K562 (cell line): ENCODE results near the gene C2orf42. TPM values are rescaled to one million over a fixed set of nuclear protein-coding genes. Genes with fewer than 3 reads are reported as not detected.

Experiments used
- RUNX1 ChIP-seq: sonication (generic); IDR thresholded peaks from 2 replicates; pipeline ENCODE4 v1.6.1; 2016; ENCODE audit warnings: antibody characterized with exemption, low read depth
- SNRNP70 ChIP-seq: fragments of 200-400 bp; formaldehyde crosslinking; optimal IDR thresholded peaks from 2 replicates; pipeline ENCODE3; 2017; ENCODE audit warnings: low read depth, low read length
- TARDBP ChIP-seq: fragments of 450-650 bp; IDR thresholded peaks from 2 replicates; pipeline ENCODE4 v1.6.1; 2016
- ZFP36 ChIP-seq: fragments of 150-350 bp; IDR thresholded peaks from 2 replicates; pipeline ENCODE4 v1.6.1; 2018; ENCODE audit warnings: low read length, low read depth; ENCODE audit not compliant: partially characterized antibody
- ZNF316 ChIP-seq: fragments of 450-650 bp; IDR thresholded peaks from 2 replicates; pipeline ENCODE4 v1.6.1; 2016
- ZNF778 ChIP-seq: fragments of 450-650 bp; formaldehyde crosslinking; IDR thresholded peaks from 2 replicates; pipeline ENCODE4 v1.4.0; 2020; ENCODE audit warnings: mild to moderate bottlenecking, moderate library complexity
- polyA plus RNA-seq, 8 experiments: library from polyadenylated mRNA; depleted of rRNA in 4 of 8; stranded (reverse) in 5 of 8; unstranded in 3 of 8; fragments of >200 nt; fragmentation: Nextera tagmentation in 2 of 8; fragmentation: Illumina TruSeq in 1 of 8; extraction: Ambion mirVana in 2 of 8; extraction: Trizol in 1 of 8; gene quantifications; 2 replicates each; pipeline versions ENCODE4 v1.2.1 to v1.2.3, GENCODE V29; 2011 to 2014; ENCODE audit warnings: inconsistent platforms in 1 of 8, missing spikeins in 1 of 8
- total RNA-seq, 7 experiments: library from RNA; depleted of rRNA in 6 of 7; stranded (reverse); fragments of >200 nt in 6 of 7; fragmentation: Illumina TruSeq in 2 of 7; extraction: Trizol in 2 of 7; gene quantifications; 2 replicates each; pipeline versions ENCODE4 v1.2.1 to v1.2.3, GENCODE V29; 2011 to 2021; ENCODE audit warnings: low replicate concordance in 1 of 7
- TF ChIP-seq, protein P1 (sequence below): fragments of 250-450 bp; sonication (Bioruptor Pico); IDR thresholded peaks from 2 replicates; pipeline ENCODE4 v1.4.0; 2020
- TF ChIP-seq, protein P2 (sequence below): fragments of 200-800 bp; sonication (Bioruptor generic); IDR thresholded peaks from 2 replicates; pipeline ENCODE4 v1.6.1; 2016; ENCODE audit warnings: missing genetic modification characterization, missing compliant biosample characterization
- TF ChIP-seq, protein P3 (sequence below): fragments of 250-450 bp; sonication (Bioruptor Pico); IDR thresholded peaks from 2 replicates; pipeline ENCODE4 v1.8.0; 2021; ENCODE audit warnings: borderline replicate concordance, mild to moderate bottlenecking, moderate library complexity; ENCODE audit not compliant: poor library complexity, severe bottlenecking
- TF ChIP-seq, protein P4 (sequence below): sonication (generic); formaldehyde crosslinking; IDR thresholded peaks from 2 replicates; pipeline ENCODE4 v1.8.0; 2022; ENCODE audit warnings: mild to moderate bottlenecking, missing genetic modification reagents

Gene C2orf42
- total and polyA plus RNA-seq, 9 of the 15 experiments (the other 6 are each of a cell fraction or from before 2014, with no cell fraction given), result 4.6 to 10.9 (median 7.5) TPM

DNA sequence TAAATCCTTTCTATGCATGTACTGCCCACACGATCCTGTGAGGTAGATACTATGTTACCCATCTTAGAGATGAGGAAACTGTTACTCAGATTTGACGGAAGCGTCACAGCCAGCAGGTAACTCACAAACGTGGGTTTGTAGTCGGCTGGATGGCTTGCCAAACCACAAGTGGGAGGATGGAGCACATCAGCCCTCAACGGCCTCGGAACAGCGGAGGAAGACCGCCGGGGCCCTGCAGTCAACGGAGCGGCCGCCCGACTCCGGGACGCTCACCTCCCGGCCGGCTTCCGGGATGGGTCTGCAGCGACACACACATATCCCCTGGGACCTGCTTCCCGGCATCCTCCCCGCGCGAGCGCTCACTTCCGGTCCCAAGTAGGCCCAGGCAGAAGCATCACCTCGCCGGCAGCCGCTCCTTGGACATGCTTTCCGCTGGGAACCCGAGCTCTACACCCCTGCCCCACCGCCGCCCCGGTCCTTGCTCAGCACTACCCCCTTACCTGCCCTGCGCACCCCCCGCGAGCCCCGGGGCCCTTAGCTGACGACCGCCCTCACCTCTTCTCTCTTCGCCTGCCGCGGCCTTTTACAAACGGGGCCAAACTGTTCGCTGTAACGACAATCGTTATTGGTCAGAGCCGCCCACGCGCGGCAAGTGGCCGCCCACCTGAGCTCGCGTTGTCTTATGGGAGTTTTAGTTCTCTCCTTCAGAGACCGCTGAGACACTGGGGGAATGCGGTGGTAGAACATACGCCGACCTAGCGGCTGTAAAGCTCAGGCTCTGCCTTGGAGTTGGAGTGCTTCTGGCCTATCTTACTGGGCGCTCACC is at the start of gene C2orf42 (continued):
- TF ChIP-seq, protein P1, sequence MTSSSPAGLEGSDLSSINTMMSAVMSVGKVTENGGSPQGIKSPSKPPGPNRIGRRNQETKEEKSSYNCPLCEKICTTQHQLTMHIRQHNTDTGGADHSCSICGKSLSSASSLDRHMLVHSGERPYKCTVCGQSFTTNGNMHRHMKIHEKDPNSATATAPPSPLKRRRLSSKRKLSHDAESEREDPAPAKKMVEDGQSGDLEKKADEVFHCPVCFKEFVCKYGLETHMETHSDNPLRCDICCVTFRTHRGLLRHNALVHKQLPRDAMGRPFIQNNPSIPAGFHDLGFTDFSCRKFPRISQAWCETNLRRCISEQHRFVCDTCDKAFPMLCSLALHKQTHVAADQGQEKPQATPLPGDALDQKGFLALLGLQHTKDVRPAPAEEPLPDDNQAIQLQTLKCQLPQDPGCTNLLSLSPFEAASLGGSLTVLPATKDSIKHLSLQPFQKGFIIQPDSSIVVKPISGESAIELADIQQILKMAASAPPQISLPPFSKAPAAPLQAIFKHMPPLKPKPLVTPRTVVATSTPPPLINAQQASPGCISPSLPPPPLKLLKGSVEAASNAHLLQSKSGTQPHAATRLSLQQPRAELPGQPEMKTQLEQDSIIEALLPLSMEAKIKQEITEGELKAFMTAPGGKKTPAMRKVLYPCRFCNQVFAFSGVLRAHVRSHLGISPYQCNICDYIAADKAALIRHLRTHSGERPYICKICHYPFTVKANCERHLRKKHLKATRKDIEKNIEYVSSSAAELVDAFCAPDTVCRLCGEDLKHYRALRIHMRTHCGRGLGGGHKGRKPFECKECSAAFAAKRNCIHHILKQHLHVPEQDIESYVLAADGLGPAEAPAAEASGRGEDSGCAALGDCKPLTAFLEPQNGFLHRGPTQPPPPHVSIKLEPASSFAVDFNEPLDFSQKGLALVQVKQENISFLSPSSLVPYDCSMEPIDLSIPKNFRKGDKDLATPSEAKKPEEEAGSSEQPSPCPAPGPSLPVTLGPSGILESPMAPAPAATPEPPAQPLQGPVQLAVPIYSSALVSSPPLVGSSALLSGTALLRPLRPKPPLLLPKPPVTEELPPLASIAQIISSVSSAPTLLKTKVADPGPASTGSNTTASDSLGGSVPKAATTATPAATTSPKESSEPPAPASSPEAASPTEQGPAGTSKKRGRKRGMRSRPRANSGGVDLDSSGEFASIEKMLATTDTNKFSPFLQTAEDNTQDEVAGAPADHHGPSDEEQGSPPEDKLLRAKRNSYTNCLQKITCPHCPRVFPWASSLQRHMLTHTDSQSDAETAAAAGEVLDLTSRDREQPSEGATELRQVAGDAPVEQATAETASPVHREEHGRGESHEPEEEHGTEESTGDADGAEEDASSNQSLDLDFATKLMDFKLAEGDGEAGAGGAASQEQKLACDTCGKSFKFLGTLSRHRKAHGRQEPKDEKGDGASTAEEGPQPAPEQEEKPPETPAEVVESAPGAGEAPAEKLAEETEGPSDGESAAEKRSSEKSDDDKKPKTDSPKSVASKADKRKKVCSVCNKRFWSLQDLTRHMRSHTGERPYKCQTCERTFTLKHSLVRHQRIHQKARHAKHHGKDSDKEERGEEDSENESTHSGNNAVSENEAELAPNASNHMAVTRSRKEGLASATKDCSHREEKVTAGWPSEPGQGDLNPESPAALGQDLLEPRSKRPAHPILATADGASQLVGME (CRISPR knock-in tag), result 0 out of 2 replicates have a peak, but pooled peaks have one; percentile 38
- TF ChIP-seq ZFP36 (peak; percentile 57), ZNF778 (CRISPR knock-in tag) (no peak), ZNF316 (no peak), RUNX1 (no peak), SNRNP70 (no peak), TARDBP (peak; percentile 97)
- TF ChIP-seq, protein P2, sequence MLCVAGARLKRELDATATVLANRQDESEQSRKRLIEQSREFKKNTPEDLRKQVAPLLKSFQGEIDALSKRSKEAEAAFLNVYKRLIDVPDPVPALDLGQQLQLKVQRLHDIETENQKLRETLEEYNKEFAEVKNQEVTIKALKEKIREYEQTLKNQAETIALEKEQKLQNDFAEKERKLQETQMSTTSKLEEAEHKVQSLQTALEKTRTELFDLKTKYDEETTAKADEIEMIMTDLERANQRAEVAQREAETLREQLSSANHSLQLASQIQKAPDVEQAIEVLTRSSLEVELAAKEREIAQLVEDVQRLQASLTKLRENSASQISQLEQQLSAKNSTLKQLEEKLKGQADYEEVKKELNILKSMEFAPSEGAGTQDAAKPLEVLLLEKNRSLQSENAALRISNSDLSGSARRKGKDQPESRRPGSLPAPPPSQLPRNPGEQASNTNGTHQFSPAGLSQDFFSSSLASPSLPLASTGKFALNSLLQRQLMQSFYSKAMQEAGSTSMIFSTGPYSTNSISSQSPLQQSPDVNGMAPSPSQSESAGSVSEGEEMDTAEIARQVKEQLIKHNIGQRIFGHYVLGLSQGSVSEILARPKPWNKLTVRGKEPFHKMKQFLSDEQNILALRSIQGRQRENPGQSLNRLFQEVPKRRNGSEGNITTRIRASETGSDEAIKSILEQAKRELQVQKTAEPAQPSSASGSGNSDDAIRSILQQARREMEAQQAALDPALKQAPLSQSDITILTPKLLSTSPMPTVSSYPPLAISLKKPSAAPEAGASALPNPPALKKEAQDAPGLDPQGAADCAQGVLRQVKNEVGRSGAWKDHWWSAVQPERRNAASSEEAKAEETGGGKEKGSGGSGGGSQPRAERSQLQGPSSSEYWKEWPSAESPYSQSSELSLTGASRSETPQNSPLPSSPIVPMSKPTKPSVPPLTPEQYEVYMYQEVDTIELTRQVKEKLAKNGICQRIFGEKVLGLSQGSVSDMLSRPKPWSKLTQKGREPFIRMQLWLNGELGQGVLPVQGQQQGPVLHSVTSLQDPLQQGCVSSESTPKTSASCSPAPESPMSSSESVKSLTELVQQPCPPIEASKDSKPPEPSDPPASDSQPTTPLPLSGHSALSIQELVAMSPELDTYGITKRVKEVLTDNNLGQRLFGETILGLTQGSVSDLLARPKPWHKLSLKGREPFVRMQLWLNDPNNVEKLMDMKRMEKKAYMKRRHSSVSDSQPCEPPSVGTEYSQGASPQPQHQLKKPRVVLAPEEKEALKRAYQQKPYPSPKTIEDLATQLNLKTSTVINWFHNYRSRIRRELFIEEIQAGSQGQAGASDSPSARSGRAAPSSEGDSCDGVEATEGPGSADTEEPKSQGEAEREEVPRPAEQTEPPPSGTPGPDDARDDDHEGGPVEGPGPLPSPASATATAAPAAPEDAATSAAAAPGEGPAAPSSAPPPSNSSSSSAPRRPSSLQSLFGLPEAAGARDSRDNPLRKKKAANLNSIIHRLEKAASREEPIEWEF (CRISPR knock-in tag), result no peak
- TF ChIP-seq, protein P3, sequence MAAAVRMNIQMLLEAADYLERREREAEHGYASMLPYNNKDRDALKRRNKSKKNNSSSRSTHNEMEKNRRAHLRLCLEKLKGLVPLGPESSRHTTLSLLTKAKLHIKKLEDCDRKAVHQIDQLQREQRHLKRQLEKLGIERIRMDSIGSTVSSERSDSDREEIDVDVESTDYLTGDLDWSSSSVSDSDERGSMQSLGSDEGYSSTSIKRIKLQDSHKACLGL (CRISPR knock-in tag), result no peak
- TF ChIP-seq, protein P4, sequence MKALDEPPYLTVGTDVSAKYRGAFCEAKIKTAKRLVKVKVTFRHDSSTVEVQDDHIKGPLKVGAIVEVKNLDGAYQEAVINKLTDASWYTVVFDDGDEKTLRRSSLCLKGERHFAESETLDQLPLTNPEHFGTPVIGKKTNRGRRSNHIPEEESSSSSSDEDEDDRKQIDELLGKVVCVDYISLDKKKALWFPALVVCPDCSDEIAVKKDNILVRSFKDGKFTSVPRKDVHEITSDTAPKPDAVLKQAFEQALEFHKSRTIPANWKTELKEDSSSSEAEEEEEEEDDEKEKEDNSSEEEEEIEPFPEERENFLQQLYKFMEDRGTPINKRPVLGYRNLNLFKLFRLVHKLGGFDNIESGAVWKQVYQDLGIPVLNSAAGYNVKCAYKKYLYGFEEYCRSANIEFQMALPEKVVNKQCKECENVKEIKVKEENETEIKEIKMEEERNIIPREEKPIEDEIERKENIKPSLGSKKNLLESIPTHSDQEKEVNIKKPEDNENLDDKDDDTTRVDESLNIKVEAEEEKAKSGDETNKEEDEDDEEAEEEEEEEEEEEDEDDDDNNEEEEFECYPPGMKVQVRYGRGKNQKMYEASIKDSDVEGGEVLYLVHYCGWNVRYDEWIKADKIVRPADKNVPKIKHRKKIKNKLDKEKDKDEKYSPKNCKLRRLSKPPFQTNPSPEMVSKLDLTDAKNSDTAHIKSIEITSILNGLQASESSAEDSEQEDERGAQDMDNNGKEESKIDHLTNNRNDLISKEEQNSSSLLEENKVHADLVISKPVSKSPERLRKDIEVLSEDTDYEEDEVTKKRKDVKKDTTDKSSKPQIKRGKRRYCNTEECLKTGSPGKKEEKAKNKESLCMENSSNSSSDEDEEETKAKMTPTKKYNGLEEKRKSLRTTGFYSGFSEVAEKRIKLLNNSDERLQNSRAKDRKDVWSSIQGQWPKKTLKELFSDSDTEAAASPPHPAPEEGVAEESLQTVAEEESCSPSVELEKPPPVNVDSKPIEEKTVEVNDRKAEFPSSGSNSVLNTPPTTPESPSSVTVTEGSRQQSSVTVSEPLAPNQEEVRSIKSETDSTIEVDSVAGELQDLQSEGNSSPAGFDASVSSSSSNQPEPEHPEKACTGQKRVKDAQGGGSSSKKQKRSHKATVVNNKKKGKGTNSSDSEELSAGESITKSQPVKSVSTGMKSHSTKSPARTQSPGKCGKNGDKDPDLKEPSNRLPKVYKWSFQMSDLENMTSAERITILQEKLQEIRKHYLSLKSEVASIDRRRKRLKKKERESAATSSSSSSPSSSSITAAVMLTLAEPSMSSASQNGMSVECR (CRISPR knock-in tag), result peak; percentile 50; the same call in 1 of the 2 replicates
